Ishikawa (cell line): Measurements from ENCODE around the gene RANGAP1.

Source experiments
- EGR1 ChIP-seq: IDR thresholded peaks from 2 replicates; pipeline ENCODE4 v1.6.1; 2012
- EP300 ChIP-seq: IDR thresholded peaks from 2 replicates; pipeline ENCODE4 v1.6.1; 2012; ENCODE audit warnings: borderline replicate concordance
- MAX ChIP-seq: IDR thresholded peaks from 2 replicates; pipeline ENCODE4 v1.6.1; 2012
- RAD21 ChIP-seq: IDR thresholded peaks from 2 replicates; pipeline ENCODE4 v1.6.1; 2012; ENCODE audit warnings: low read depth
- TAF1 ChIP-seq: IDR thresholded peaks from 2 replicates; pipeline ENCODE4 v1.6.1; 2012; ENCODE audit warnings: low read depth, mild to moderate bottlenecking
- TCF12 ChIP-seq: IDR thresholded peaks from 2 replicates; pipeline ENCODE4 v1.6.1; 2012; ENCODE audit warnings: low read depth
- YY1 ChIP-seq: IDR thresholded peaks from 2 replicates; pipeline ENCODE4 v1.6.1; 2012; ENCODE audit warnings: low read depth

GRCh38 chr22:41223535-41223934, 62.5 kb downstream of the RANGAP1 start:
- TF ChIP-seq MAX (no peak), EGR1 (no peak), EP300 (no peak), TAF1 (no peak), YY1 (no peak), RAD21 (no peak), TCF12 (no peak)
